HG03066 (cell line): ENCODE results near the gene DHFR.
A peak's percentile ranks its signal among the peaks of the same experiment; 100 is the strongest.
"Not testable (repeated sequence)": the region's sequence is repeated elsewhere in the genome, so short reads cannot be mapped to it uniquely, and the experiment has no call there.

Experiments used
- ATAC-seq: cut with Tn5 transposase; IDR thresholded peaks from one replicate; pipeline ENCODE4 v1.9.1; 2021; ENCODE audit warnings: low read depth; ENCODE audit not compliant: unreplicated experiment

DHFR gene

GRCh38 chr5:80654391-80655230 is at the start of gene DHFR, which contains the start of gene MSH3:
TSS of gene DHFR (minus strand) at chr5:80654983. CDS start at chr5:80654489, 494 bp downstream.
TSS of gene MSH3 (plus strand) at chr5:80654652. CDS start at chr5:80654728, 76 bp downstream.
- peak; percentile 50 for ATAC-seq

- no peak for ATAC-seq
Observed at GRCh38 chr5:80704221-80704620, 49.4 kb upstream of the DHFR start.

GRCh38 chr5:80703747-80704146 is 49.0 kb upstream of the DHFR start:
- ATAC-seq, result no peak

GRCh38 chr5:80703291-80703690 is 48.5 kb upstream of the DHFR start:
- ATAC-seq, result no peak

- no peak for ATAC-seq
Observed at GRCh38 chr5:80701597-80701996, 46.8 kb upstream of the DHFR start.

GRCh38 chr5:80698369-80698768 is 43.6 kb upstream of the DHFR start:
- ATAC-seq, result no peak

GRCh38 chr5:80697100-80697499 is 42.3 kb upstream of the DHFR start:
- no peak for ATAC-seq

GRCh38 chr5:80696450-80696849 is 41.7 kb upstream of the DHFR start:
- ATAC-seq, result no peak

- ATAC-seq, result no peak
Observed at GRCh38 chr5:80695666-80696065, 40.9 kb upstream of the DHFR start.

- no peak for ATAC-seq
Observed at GRCh38 chr5:80689627-80690026, 34.8 kb upstream of the DHFR start.

GRCh38 chr5:80688648-80689420 is 34.1 kb upstream of the DHFR start:
- no peak for ATAC-seq

- ATAC-seq, result no peak
Observed at GRCh38 chr5:80686757-80687156, 32.0 kb upstream of the DHFR start.

GRCh38 chr5:80676706-80677105 is 21.9 kb upstream of the DHFR start:
- no peak for ATAC-seq

GRCh38 chr5:80672140-80672736 is 17.5 kb upstream of the DHFR start:
- peak; percentile 50 for ATAC-seq

GRCh38 chr5:80668016-80668969 is 13.5 kb upstream of the DHFR start:
- no peak for ATAC-seq

GRCh38 chr5:80667384-80667783 is 12.6 kb upstream of the DHFR start:
- ATAC-seq, result no peak

GRCh38 chr5:80665057-80665456 is 10.3 kb upstream of the DHFR start:
- no peak for ATAC-seq

- no peak for ATAC-seq
Observed at GRCh38 chr5:80662108-80662507, 7.3 kb upstream of the DHFR start.

- ATAC-seq, result not testable (repeated sequence)
Observed at GRCh38 chr5:80660661-80661060, 5.9 kb upstream of the DHFR start.

- no peak for ATAC-seq
Observed at GRCh38 chr5:80659106-80659505, 4.3 kb upstream of the DHFR start.
